SK-N-SH treated with all-trans-retinoic acid at 6 μM for 48 hours (cell line): Measurements from ENCODE around the gene SEMA5A.

ENCODE experiments used
- CSDC2 ChIP-seq: fragments of 250-450 bp; sonication (Bioruptor Pico); IDR thresholded peaks from 2 replicates; pipeline ENCODE4 v1.5.0; 2020; ENCODE audit warnings: mild to moderate bottlenecking, moderate library complexity
- GLIS3 ChIP-seq: fragments of 250-450 bp; sonication (Bioruptor Pico); IDR thresholded peaks from 2 replicates; pipeline ENCODE4 v1.5.0; 2020; ENCODE audit warnings: mild to moderate bottlenecking, moderate library complexity
- PATZ1 ChIP-seq: fragments of 250-450 bp; sonication (Bioruptor Pico); IDR thresholded peaks from 2 replicates; pipeline ENCODE4 v1.8.0; 2020; ENCODE audit warnings: mild to moderate bottlenecking, moderate library complexity, borderline replicate concordance
- TCF4 ChIP-seq: fragments of 250-450 bp; sonication (Bioruptor Pico); IDR thresholded peaks from 2 replicates; pipeline ENCODE4 v1.8.0; 2021; ENCODE audit warnings: mild to moderate bottlenecking, moderate library complexity, borderline replicate concordance

GRCh38 chr5:9182899-9183695 is 362.8 kb downstream of the SEMA5A start:
- TF ChIP-seq TCF4 (no peak), PATZ1 (CRISPR knock-in tag) (no peak), GLIS3 (no peak), CSDC2 (CRISPR knock-in tag) (no peak)
